ENCODE measurements around the gene STX7.
"Not testable (repeated sequence)": the region's sequence is repeated elsewhere in the genome, so short reads cannot be mapped to it uniquely, and the experiment has no call there.

Gene STX7, protein sequence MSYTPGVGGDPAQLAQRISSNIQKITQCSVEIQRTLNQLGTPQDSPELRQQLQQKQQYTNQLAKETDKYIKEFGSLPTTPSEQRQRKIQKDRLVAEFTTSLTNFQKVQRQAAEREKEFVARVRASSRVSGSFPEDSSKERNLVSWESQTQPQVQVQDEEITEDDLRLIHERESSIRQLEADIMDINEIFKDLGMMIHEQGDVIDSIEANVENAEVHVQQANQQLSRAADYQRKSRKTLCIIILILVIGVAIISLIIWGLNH

DNA sequence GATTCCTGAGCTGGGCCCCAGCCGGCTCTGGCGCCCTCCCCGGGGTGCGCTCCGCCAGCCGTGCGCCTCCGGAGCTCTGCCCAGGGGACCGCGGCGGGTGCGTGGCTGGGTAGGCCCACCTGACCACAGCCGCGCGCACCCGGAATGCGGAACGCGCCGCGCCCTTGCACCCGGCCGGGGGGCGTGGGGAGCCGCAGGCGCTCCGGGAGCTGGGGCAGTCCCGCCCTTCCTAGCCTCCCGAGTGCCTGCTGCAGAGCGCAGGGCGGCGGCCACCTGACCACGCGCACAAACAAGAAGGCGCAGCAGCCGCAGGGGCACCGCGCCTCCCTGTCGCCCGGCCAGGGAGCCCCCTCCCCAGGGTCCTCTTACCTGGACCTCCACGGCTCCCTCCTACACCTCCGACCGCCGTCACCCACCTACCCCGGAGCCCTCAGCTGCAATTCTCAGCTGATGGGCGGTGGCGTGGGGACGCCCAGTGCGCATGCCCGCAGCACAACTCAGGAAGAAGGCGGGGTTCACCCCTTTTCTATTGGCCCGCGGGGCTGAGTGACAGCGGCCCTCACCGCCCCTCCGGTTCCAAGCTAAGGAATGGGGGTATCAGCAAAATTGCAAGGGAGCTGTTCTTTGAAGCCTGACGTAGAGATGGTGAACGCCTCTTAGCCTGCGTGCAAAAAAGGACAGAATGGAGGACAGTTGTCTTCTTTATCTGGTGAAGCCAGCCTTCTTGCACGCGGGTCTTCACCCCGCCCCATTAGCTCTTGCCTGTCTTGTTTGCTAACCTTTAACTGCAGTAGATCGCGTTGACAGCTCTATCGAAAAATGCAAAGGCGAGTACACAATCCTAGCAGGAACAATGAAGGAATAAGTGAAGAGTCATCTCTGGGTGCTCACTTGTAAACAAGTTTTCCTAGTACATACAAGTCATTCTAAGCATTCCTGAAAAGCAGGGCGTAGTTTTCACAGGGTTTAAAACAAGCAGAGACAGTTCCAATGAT, at the start of gene STX7:
STX7 (minus strand) TSS at position 479 of the 995 bp plus-strand sequence. CDS start 9,586 bp downstream, outside the sequence.
- DNase-seq: peak; percentile 66

DNA sequence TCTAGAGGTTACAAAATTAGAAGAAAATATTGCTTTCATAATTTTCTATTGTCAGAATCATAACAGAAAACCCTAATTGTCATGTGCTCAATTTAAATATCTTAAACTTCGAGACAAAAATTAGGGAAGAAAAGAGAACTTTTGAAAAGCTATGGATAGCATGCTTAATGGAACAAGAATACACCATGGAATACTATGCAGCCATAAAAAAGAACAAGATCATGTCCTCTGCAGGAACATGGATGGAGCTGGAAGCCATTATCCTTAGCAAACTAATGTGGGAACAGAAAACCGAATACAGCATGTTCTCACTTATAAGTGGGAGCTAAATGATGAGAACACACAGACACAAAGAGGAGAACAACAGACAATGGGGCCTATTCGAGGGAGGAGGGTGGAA, 47.2 kb upstream of the STX7 start:
- not testable (repeated sequence) for DNase-seq

DNA sequence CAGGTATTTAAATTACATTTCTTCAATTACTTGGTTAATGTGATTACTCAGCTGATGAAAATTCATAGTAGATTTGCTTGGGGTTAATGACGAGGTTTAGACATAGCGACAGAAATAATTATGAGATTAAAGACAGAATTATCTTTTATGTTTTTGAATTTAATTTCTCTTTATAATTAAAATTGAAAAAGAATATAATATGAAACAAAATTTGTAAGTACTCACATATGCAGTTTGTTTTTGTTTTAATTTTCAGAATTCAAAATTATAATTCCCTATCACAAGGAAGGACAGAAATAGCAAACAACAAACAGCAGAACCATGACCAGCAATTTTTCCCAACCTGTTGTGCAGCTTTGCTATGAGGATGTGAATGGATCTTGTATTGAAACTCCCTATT, 39.5 kb upstream of the STX7 start, which contains the start of gene TAAR8:
TAAR8 (plus strand) TSS at position 301 of the 400 bp plus-strand sequence; CDS start at position 322, 21 bp downstream.
- DNase-seq: no peak

DNA sequence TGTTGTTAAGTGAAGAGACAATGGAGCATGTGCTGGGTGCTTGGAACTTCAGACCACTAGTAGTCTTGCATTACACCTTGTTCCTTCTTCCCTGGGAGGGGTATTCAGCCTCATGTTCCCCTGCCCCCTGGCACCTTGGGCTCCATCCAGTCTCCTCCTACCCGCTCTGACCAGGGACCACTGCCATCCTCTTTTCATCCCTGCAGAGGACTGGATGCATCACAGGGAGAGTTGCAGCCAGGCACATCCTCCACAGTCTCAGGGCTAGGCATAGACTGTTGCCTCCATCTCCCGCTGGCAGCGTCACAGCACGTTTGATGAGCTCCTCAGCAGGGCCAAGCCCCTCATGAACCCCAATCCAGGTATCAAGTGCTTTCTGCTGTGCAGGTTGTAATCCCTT, 38.3 kb upstream of the STX7 start:
- DNase-seq: no peak

DNA sequence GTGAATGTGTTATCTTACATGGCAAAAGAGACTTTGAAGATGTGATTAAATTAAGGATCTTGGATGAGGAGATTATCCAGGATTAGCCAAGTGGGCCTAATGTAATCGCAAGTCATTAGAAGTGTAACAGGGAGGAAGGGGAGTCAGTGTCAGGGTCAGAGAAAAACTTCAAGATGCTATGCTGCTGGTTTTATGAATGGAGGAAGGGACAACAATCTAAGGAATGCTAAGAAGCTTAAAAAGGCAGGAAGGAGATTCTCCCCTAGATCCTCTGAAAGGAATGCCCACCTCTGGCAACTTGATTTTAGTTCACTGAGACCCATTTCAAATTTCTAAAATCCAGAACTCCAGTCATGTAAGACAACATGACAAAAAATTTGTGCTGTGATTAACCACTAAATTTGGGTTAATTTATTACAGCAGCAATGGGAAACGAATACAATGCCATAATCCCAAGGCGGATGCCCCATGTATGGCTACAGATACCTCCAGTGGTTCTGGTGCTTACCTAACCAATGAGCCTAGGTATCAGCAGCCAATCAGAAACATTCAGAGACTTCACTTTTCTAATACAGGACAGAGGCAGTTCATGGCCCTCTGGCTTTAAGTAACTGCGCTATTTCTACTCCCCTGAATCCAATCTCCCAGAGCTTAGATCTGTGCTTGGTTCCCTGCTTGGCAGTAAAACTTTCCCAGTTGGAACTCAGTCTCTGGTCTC, 36.0 kb upstream of the STX7 start:
- DNase-seq: no peak

DNA sequence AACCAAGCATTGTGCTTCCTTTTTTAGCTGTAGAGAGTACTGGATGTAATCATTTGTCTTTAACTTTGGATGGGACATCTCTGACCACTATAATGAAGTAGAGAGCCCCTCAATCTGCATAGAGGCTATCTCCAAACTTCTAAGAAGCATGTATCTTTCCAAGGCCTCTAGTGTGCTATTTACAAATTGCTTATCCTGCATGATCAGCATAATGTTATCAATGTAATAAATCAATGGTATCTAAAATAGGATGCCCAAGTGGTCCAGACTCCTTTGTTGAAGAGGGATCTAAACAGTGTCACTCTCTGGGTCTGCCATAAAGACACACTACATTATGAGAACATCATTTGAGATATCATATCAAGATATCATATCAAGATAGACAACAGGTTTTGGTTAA, 31.9 kb upstream of the STX7 start:
- DNase-seq: no peak

DNA sequence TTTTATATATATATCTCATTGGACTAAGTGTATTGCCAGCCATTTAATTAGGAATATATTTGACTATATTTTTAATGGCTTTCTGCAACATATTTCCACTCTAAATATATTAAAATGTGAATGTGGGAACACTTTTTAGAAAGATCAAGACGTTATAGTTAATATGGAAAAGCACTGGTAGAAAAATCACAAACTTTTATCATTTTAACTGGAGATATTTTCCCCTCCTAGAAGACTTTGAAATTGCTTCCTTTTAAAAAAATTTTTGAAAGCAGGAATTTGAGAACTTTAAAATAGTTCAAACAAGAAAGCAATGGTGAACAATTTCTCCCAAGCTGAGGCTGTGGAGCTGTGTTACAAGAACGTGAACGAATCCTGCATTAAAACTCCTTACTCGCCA, 25.1 kb upstream of the STX7 start, which contains the start of gene TAAR9:
TAAR9 (plus strand) TSS at position 301 of the 400 bp plus-strand sequence; CDS start at position 314, 13 bp downstream.
- DNase-seq: no peak

DNA sequence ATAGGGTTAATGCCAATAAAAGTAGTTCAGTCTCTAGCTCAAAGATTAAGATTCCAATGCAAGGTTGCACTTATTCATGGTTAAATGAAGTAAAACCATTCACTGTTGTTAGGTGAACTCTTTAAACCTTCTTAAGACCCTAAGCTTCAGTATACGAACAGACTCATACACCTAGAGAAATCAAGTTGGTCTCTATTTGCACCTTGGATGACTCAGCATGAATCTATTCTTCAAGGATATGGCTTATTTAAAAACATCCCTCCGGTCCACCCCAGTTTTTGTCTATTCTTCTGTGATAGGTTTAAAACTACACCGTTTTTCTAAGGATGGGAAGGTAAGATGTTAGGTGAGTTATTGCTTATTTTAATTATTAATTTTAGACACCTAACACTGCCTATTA, 24.2 kb upstream of the STX7 start:
- no peak for DNase-seq

DNA sequence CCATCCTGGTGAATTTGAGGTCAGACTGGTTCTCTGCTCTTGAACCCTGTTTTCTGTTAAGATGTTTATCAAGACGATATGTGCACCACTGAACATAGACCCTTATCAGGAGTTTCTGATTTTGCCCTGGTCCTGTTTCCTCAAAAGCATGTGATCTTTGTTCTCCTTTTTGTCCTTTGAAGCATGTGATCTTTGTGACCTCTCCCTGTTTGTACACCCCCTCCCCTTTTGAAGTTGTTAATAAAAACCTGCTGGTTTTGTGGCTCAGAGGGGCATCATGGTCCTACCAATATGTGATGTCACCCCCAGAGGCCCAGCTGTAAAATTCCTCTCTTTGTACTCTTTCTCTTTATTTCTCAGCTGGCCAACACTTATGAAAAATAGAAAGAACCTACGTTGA, 21.6 kb upstream of the STX7 start:
- DNase-seq: not testable (repeated sequence)

DNA sequence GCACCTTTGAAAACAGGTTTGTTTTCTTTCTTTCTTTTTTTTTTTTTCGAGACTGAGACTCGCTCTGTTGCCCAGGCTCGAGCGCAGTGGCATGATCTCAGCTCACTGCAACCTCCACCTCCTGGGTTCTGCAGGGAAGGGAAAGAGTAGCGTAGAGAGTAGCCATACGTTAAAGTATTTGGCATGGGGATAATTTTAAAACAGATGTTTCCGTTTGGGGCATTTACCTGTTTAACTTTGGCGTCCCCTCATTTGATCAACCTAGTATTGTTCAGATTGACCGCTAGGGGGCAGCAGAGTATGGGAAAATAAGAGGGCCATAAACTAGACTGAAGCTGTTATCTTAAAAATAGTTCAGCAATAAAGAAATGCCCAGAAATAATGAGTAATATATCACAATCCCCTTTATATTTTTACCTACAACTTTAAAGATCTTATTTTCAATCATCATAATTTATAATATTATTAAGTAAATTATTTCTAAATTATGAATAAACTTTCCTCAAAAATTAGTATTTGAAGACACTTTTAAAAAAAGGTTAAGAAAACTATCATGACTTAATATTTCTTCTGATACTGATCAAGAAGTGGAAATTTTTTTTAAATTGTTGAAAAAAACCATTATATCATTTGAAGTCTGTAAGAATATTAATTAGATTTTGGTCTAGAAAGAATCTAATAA, 17.5 kb upstream of the STX7 start:
- peak; percentile 46 for DNase-seq

DNA sequence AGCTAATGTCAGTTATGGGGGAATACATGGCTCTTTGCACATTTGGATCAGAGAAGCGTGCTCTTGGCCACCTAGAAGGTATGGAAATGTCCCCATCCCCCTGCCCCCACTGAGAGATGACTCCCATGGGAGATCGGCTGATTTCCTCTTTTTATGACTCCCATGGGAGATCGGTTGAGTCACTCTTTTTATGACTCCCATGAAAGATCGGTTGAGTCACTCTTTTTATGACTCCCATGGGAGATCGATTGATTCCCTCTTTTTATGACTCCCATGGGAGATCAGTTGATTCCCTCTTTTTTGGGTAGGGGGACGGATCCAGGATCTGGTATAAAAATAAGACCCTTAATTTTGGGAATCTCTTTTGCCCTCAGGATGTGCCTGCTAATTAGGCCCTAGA, 14.9 kb upstream of the STX7 start:
- DNase-seq: no peak

DNA sequence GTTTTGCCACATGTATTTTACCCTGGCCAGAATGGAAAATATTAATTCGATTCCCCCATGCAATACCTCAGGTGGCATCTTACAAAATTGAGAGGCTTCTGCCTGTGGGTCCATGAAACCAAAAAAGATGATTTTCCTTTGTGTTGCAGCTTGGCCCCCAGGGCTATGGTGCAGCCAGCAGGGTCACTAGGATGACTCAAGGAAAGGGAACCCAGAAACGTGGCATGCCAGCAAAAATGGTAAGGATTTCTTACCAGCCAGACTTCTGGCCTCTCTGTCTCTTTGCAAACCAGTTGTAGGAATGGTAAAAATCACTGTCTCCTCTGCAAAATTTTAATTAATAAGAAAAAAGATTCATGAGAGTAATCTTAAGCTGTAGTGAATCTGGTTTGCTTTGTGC, 13.5 kb upstream of the STX7 start:
- DNase-seq: no peak

DNA sequence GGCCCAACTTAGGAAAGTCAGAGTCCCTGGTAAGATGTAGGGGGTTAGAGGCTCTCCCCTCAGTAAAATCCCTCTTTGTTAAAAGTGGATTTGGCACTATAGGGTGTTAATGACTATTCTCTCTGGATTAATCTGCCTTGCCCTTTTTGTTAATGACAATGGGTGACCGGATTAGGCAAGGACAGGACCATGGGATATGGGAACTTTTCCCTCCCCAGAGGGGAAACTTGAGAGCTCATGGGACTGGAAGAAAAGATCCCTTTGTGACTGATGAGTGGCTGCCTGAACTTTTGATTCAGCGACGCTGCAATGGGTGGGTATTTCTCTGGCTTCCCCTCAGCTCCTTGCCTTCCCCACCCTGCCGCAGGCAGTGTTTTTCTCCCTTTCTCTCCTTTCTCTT, 12.9 kb upstream of the STX7 start:
- no peak for DNase-seq

DNA sequence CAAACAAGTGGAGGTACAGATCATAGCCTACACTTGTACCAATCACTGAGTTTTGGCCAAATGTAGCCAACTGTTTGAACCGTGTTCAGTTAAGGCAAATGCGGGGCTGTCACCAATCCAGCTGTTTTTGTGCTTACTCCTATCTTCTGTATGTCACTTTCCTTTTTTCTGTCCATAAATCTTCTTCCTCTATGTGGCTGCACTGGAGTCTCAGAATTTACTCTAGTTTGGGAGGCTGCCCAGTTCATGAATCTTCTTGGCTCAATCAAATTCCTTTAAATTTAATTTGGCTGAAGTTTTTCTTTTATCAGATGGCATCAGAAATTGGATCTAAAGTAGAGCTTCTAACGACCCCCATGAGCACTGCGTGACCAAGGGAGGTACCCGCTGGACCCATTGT, 11.7 kb upstream of the STX7 start:
- no peak for DNase-seq

DNA sequence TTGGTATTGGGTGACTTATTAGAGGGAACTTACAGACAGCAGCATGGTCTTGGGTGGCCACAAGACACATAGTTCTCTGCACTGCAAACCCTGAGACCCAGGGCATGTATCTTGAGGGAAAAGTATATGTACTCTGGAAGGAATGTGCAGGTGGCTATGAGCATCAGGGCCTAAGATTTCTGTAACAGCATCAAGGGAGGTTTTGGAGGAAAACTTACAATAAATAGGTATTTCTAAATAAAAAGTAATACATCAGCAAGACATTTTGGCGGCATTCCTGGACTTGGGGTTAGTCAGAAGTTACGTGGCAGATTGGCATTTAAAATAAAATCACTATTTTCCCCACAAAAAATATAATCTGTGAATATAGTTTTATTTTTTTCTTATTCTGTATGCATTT, 8.0 kb upstream of the STX7 start:
- DNase-seq: no peak

DNA sequence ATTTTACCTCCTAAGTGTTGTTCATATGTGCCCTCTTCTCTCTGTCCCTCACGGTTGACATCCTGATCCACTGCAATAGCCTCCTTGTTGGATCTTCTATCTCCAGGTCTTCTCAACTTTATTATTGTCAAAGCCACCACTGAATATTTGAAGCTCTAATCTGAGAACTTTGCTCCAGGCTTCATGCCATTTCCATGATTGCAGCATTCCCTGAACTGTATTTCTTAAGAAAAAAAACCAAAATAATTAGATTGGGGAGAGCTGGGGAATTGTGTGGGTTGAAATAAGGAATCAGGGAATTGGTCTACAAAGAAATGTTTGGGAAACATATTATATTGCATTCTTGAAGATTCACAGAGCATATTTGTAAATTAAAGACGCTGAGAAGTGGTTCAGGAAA, 2.5 kb upstream of the STX7 start:
- DNase-seq: no peak

DNA sequence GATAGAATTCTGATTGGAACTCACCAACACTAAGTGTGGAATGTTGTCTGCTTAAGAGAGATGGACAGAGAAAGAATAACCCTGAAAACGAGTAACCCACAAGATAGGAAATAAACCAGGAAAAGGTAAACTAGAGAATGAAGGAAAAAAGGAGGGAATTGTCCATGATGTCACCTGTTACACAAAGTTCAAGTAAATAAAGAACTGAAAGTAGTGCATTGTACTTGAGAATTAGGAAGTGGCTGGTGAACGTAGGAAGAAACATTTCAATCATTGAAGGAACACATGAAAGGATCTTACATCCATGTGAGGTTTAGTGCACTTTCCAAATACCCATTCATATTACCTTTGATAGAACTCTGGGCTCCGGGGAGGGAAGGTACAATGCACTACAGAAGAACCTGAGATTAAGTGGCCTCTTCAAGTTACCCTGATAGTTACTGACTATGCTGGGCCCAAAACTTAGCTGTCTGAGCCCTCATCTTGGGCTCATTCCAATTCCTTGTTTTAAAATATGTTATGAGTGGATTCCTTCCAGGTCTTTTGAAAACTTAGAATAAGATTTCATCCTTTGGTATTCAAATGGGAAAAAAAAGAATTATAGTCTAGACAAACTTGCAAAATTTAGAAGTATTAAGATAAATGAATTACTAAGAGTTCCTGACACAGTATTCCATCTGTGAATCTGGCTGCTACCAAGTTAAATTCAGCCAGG, 1.1 kb upstream of the STX7 start:
- no peak for DNase-seq

DNA sequence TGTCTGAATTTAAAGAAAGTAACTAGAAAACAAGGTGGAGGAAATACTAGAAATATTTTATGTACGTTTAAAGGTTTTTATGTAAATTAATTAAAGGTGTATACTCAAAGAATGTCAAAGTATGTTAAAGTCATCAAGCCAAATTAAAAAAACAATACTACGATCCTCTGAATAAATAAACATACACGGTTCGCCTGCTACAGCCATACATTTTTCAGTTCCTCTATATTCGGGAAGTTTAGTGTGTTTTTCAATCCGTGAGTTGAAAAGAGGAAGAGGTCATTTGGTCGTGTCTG, 626 bp downstream of the STX7 start:
- no peak for DNase-seq

DNA sequence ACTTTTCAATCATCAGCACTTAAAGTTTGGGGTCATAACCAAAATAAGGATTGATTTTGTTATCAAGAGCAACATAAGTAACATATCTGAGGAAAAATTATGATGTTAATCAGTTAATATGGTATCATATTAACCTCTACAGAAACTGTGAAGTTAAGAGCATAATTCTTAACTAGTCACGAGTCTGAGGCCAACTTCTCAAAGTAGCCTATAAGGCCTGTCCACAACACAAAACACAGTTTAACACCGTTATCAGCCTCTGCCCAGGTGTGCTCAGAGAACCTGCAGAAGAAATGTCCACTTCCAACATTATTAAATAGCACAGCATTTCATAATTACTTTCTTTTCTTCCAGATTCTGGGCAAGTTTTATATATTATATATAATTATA, 1.1 kb downstream of the STX7 start:
- no peak for DNase-seq

DNA sequence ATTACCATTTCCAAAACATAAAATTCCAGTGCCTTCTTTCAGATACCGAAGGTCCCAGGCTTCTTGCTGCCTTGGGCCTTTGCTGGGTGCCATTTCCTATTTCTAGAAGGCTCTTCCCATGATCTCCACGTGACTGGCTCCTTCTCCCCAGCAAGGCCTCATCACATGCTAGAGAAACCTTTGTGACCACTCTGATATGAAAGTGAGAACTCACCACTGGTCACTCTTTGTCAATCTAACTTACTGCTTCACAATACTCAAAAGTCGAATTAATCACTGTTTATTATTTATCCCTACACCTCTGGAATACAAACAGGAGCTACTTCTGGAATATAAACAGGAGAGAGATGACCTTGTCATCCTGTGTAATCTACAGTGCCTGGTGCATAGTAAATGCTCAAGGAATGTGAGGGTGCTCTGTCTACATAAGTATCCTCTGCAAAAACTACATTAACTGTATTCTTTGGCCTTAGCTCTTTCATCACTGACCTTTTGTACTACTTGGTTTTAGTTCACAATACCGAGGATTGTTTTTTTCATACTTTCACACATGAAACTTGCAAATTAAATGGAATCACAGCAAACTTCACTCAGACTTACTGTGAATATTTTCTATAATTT, 1.6 kb downstream of the STX7 start:
- DNase-seq: no peak
